A673 (cell line): ENCODE measurements around the gene ARHGEF4.

Experiments used
- EZH2 ChIP-seq: fragments of 200-600 bp; sonication (generic); IDR thresholded peaks from 2 replicates; pipeline ENCODE4 v1.6.1; 2017; ENCODE audit warnings: borderline replicate concordance, low read depth, mild to moderate bottlenecking, mixed read lengths, antibody characterized with exemption, low read length; ENCODE audit not compliant: poor library complexity, severe bottlenecking
- TF ChIP-seq, protein P1 (sequence below): fragments of 300-800, 200-600 bp; sonication (generic); conservative IDR thresholded peaks from 2 replicates; pipeline ENCODE4 v1.5.1; 2017; ENCODE audit warnings: low read depth, mild to moderate bottlenecking, antibody characterized with exemption, low read length, moderate library complexity, mixed read lengths

DNA sequence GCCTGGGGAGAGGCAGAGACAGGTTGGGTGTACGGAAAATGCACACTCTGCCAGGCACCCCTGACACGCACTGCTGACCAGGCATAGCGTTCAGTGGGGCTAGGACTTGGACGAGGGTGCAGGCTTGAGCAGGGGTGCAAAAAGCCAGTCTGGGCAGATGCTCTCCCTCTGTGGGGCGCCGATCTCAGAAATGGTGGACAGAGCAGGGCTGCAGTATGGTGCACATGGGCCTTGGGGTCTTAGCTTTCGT is 1.0 kb upstream of the ARHGEF4 start:
- TF ChIP-seq, protein P1, sequence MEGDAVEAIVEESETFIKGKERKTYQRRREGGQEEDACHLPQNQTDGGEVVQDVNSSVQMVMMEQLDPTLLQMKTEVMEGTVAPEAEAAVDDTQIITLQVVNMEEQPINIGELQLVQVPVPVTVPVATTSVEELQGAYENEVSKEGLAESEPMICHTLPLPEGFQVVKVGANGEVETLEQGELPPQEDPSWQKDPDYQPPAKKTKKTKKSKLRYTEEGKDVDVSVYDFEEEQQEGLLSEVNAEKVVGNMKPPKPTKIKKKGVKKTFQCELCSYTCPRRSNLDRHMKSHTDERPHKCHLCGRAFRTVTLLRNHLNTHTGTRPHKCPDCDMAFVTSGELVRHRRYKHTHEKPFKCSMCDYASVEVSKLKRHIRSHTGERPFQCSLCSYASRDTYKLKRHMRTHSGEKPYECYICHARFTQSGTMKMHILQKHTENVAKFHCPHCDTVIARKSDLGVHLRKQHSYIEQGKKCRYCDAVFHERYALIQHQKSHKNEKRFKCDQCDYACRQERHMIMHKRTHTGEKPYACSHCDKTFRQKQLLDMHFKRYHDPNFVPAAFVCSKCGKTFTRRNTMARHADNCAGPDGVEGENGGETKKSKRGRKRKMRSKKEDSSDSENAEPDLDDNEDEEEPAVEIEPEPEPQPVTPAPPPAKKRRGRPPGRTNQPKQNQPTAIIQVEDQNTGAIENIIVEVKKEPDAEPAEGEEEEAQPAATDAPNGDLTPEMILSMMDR, result no peak
- no peak for TF ChIP-seq EZH2
